ENCODE results near the gene ZNF618.
"Not testable (repeated sequence)": the region's sequence is repeated elsewhere in the genome, so short reads cannot be mapped to it uniquely, and the experiment has no call there.

ZNF618 gene

DNA sequence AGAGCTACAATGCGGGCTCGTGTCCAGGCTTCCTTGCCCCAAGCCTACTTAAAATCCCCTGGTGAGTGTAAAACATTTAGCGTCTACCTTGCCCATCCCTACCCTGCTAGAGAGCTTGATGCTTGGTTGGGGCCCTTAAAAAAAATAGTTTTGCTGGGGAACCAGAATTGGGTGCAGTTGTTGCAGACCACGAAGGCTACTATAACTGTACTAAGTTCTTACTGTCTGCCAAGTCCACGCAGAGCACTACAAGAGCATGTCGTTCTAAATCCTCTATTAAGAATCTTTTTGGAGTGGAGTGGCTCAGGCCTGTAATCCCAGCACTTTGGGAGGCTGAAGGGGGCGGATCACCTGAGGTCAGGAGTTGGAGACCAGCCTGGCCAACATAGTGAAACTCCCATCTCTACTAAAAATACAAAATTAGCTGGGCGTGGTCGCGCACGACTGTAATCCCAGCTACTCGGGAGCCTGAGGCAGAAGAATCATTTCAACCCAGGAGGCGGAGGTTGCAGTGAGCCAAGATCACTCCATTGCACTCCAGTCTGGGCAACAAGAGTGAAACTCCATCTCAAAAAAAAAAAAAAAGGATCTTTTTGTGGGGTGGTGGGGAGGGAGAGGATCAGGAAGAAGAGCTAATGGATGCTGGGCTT is 206.8 kb downstream of the ZNF618 start:
- DNase-seq (ENCODE audit: low read depth), result not testable (repeated sequence)

GRCh38 chr9:114083666-114084065 is 207.6 kb downstream of the ZNF618 start:
- no peak for DNase-seq (ENCODE audit: low read depth)

GRCh38 chr9:114084282-114085073 is 208.4 kb downstream of the ZNF618 start:
- no peak for DNase-seq (ENCODE audit: low read depth)

DNA sequence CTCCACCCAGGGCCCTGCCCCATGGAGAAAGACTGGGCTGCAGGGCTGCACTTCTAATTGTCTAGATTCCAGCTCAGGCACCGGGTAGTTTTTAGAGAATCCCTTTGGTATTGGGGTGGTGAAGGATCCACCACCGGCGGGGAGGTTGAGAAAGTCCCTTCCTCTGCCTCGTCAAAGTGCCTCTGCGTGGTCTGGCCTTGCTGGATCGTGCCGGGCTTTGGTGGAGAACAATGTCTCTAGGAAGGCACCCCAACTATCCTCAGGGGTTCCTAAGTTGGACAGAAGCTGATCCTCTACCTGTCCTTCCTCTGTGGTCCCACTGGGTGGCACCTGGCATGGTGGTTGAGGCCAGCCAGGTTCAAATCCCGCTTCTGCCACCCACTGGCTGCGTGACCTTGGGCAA is 209.3 kb downstream of the ZNF618 start:
- DNase-seq (ENCODE audit: low read depth), result no peak

- DNase-seq (ENCODE audit: low read depth), result no peak
These were observed 209.9 kb downstream of the ZNF618 start for GRCh38 chr9:114086009-114086408.

- no peak for DNase-seq (ENCODE audit: low read depth)
These were observed 210.5 kb downstream of the ZNF618 start for GRCh38 chr9:114086607-114087006.

DNA sequence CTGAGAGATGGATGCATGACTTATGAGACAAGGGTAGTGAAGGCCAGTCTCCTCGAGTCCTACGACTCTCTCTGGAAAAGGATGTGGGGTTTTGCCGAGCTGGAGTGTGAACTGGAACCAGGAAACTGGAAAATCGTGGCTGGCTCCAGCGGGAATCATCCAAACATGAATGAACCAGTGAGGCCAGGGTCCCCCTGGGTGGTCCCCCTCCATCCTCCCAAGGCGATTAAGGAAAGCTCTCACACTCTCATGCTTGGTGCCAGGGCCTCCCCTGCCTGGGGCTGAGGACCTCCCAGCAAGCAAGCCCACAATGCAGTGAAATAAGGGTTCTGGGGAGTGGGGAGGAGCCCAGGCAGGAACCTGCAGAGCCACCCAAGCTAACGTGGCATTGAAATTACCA is 211.6 kb downstream of the ZNF618 start:
- no peak for DNase-seq (ENCODE audit: low read depth)

- DNase-seq (ENCODE audit: low read depth), result no peak
These were observed 212.6 kb downstream of the ZNF618 start for GRCh38 chr9:114088571-114089170.

DNA sequence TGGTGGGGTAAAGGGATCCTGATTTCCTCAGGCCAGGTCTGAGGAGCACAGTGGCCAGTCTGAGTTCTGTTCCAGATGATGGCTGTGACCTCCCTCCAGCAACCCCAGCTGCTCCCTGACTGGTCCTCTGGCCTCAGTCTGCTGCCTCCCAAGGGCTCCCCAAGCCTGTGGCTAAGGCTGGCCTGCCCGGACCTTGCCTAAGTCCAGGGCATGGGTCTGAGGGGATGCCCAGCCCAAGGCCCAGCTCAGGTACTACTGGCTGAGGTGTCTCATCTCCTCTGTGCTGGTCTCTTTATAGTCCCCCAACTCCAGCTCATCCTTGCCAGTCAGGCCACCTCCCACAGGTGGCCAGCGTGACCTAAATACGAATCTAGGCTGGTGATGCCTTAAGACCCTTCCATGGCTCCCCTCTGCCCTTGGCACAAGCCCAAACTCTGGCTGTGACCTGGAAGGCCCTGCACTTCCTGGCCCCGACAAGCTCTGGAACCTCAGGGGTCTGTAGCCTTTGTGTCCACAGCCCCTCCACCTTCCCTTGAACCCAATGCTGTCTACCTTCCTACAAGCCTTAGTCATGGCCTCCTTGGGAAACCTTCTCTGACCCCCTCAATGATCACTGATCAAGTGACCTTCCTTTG is 213.2 kb downstream of the ZNF618 start:
- no peak for DNase-seq (ENCODE audit: low read depth)

GRCh38 chr9:114090798-114091197 is 214.7 kb downstream of the ZNF618 start:
- DNase-seq (ENCODE audit: low read depth), result no peak

- no peak for DNase-seq (ENCODE audit: low read depth)
These were observed 215.6 kb downstream of the ZNF618 start for GRCh38 chr9:114091711-114092110.

DNA sequence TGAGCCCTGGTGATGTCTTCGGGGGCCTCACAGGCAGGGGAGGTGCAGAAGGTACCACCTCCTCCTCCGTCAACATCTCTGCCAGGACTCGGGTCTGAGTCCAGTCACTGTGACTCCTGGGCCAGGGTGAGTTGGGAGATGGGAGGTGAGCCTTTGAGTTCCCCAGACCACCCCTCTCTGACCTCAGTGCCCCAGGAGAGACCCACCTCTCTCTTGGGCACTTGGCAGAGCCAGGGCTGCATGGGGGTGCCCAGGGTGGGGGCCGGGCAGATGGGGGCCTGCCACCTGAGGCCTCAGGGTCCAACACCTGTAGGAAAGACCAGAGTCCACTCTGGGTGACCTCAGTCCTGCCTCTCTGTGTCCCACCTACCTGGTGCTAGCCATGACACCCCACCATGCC is 216.2 kb downstream of the ZNF618 start:
- no peak for DNase-seq (ENCODE audit: low read depth)

GRCh38 chr9:114093031-114093471 is 216.9 kb downstream of the ZNF618 start:
- DNase-seq (ENCODE audit: low read depth), result no peak

GRCh38 chr9:114093761-114094505 is 217.8 kb downstream of the ZNF618 start:
- DNase-seq (ENCODE audit: low read depth), result no peak

- DNase-seq (ENCODE audit: low read depth), result no peak
These were observed 218.9 kb downstream of the ZNF618 start for GRCh38 chr9:114094971-114095370.

DNA sequence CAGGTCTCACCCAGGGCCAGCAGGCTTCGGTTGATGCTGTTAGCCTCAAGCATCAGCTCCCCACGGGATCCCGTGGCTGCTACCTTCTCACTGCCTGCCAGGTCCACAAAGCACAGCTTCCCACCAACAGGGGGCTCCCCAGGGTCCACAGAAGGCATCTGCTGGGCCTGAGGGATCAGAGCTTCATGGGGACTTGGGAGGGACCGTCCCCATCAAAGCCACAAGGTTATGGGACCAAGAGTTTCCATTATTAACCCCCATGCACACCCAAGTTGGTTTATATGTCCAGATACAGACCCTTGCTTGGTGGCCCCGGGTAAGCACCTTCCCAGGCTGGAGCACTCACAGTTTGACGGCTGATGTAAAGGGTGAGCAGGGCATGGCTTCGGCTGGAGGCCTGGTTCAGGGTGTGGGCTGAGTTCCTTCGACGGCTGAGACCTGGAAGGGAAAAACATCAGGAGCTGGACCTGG is 220.0 kb downstream of the ZNF618 start:
- DNase-seq (ENCODE audit: low read depth), result no peak

DNA sequence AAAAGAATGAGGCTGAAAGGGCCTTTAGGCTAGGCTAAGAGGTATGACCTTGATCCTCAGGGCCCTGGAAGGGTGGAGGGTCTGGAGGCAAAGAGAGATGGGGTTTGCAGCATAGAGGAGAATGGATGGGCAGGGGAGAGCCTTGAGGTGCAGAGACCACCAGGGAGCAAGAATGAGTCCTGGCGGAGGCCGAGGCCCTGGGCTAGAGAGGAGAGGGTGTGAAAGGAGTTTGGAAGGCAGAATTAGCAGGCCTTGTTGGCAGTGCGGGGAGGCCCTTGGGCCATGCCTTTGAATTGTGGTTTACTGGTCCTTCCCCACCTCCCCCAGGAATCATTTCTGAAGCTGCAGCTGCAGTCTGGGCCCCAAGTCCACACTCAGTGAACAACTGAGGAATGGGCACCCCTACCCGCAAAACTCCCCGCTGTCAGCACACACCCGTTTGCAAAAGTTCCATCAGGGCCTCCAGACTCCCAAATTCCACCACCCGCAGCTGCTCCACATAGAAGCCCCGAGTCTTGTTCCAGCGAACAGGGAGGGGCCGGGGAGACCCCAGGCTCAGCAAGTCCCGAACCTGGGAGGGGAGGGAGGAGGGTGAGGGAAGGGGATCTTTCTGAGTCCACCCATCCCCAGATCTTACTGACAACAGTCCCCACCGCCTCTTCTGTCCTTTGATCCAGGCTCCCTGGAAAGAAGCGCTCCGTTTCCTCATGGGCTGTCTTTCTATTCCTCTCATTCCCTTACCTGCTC is 220.9 kb downstream of the ZNF618 start:
- DNase-seq (ENCODE audit: low read depth), result no peak

GRCh38 chr9:114097613-114098020 is 221.5 kb downstream of the ZNF618 start:
- DNase-seq (ENCODE audit: low read depth), result no peak

DNA sequence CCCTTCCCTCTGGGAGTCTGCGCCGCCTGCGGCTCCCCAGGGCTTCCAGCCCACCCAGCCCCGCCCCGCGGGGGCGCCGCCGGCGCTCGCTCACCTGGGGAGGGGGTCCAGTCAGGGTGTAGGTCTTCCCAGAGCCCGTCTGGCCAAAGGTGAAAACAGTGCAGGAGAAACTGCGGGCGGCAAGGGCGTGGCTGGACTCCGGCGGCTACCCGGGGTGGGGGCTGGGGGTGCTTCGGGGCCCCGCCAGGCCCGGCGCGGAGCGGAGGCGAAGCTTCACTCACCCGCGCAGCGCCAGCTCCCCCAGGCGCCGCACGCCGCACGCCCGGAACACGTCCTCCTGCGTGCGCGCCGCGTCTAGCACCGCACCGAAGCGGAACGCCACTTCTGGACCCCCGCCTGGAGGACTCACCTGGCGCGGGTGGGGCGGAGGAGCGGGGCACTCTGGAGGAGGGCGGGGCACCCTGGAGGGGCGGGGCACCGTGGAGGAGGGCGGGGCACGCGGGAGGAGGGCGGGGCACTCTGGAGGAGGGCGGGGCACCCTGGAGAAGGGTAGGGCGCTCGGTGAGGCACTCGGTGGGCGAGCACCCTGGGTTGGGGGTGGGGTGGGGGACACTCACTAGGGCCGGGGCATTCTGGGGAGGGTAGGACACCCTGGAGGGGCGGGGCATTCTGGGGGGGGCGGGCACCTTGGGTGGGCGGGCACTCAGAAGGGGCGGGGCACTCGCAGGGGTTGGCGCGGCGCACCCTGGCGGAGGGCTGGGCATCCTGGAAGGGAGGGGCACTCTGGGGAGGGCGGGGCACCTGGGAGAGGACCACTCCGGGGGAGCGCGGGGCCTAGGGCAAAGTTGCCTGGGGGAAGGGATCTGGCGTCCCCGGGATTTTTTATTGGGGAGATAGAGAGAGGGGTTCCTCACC is 222.2 kb downstream of the ZNF618 start:
- no peak for DNase-seq (ENCODE audit: low read depth)

All from stimulated activated CD8-positive, alpha-beta memory T cell treated with anti-CD3 and anti-CD28 coated beads, Interleukin-4, amount 100 ng/mL, for 24 hours (primary cell).